ENCODE measurements around the gene RHOV.

RHOV gene

GRCh38 chr15:40836020-40836419 lies 38.0 kb downstream of the RHOV start:
- Histone ChIP-seq H3K9ac (ENCODE audit: low read depth, low read length) (no peak overlapping the region), H3K4me1 (ENCODE audit: insufficient read depth, low read length) (no peaks in the 10 kb centered on the region), H3K36me3 (ENCODE audit: insufficient read depth, low read depth, low read length) (no peaks in the 10 kb centered on the region), H3K27me3 (ENCODE audit: insufficient read depth, low read length) (no peaks in the 10 kb centered on the region), H3K4me3 (ENCODE audit: low read length) (no peak overlapping the region), H3K9me3 (ENCODE audit: insufficient read depth, low read depth, low read length) (no peaks in the 10 kb centered on the region), H3K27ac (ENCODE audit: low read length) (no peak overlapping the region)

GRCh38 chr15:40832903-40833302 lies 41.1 kb downstream of the RHOV start:
- Histone ChIP-seq H3K27ac (ENCODE audit: low read length) (no peak overlapping the region), H3K9ac (ENCODE audit: low read depth, low read length) (no peak overlapping the region), H3K4me3 (ENCODE audit: low read length) (no peak overlapping the region), H3K36me3 (ENCODE audit: insufficient read depth, low read depth, low read length) (no peaks in the 10 kb centered on the region), H3K27me3 (ENCODE audit: insufficient read depth, low read length) (no peaks in the 10 kb centered on the region), H3K4me1 (ENCODE audit: insufficient read depth, low read length) (no peaks in the 10 kb centered on the region), H3K9me3 (ENCODE audit: insufficient read depth, low read depth, low read length) (no peaks in the 10 kb centered on the region)

- no peaks in the 10 kb centered on the region for H3K27me3 ChIP-seq (ENCODE audit: insufficient read depth, low read length)
- no peaks in the 10 kb centered on the region for H3K4me1 ChIP-seq (ENCODE audit: insufficient read depth, low read length)
Observed at GRCh38 chr15:40831861-40832260, 42.2 kb downstream of the RHOV start.

GRCh38 chr15:40830884-40831283 lies 43.1 kb downstream of the RHOV start:
- no peak overlapping the region for H3K4me3 ChIP-seq (ENCODE audit: low read length)
- no peak overlapping the region for H3K9ac ChIP-seq (ENCODE audit: low read depth, low read length)
- no peak overlapping the region for H3K27ac ChIP-seq (ENCODE audit: low read length)
- H3K4me1 ChIP-seq (ENCODE audit: insufficient read depth, low read length): no peaks in the 10 kb centered on the region
- no peaks in the 10 kb centered on the region for H3K27me3 ChIP-seq (ENCODE audit: insufficient read depth, low read length)
- H3K9me3 ChIP-seq (ENCODE audit: insufficient read depth, low read depth, low read length): no peaks in the 10 kb centered on the region
- no peaks in the 10 kb centered on the region for H3K36me3 ChIP-seq (ENCODE audit: insufficient read depth, low read depth, low read length)

More at GRCh38 chr15:40831861-40832260, 42.2 kb downstream of the RHOV start:
- Histone ChIP-seq H3K27ac (ENCODE audit: low read length) (no peak overlapping the region), H3K9me3 (ENCODE audit: insufficient read depth, low read depth, low read length) (no peaks in the 10 kb centered on the region), H3K4me3 (ENCODE audit: low read length) (no peak overlapping the region), H3K9ac (ENCODE audit: low read depth, low read length) (no peak overlapping the region), H3K36me3 (ENCODE audit: insufficient read depth, low read depth, low read length) (no peaks in the 10 kb centered on the region)

- Histone ChIP-seq H3K9ac (ENCODE audit: low read depth, low read length) (no peak overlapping the region), H3K36me3 (ENCODE audit: insufficient read depth, low read depth, low read length) (no peaks in the 10 kb centered on the region), H3K27ac (ENCODE audit: low read length) (no peak overlapping the region)
Observed at GRCh38 chr15:40829115-40829514, 44.9 kb downstream of the RHOV start.

GRCh38 chr15:40828447-40829036 lies 45.5 kb downstream of the RHOV start, which contains the start of gene PPP1R14D:
PPP1R14D (minus strand) TSS chr15:40828708; CDS start chr15:40828641, 67 bp downstream.
- no peaks in the 10 kb centered on the region for H3K36me3 ChIP-seq (ENCODE audit: insufficient read depth, low read depth, low read length)
- no peaks in the 10 kb centered on the region for H3K4me1 ChIP-seq (ENCODE audit: insufficient read depth, low read length)
- H3K9me3 ChIP-seq (ENCODE audit: insufficient read depth, low read depth, low read length): no peaks in the 10 kb centered on the region
- no peak within 1 kb of the TSS for H3K4me3 ChIP-seq (ENCODE audit: low read length)
- H3K27me3 ChIP-seq (ENCODE audit: insufficient read depth, low read length): no peaks in the 10 kb centered on the region
- H3K27ac ChIP-seq (ENCODE audit: low read length): no peak within 1 kb of the TSS
- no peak within 1 kb of the TSS for H3K9ac ChIP-seq (ENCODE audit: low read depth, low read length)

More at GRCh38 chr15:40829115-40829514, 44.9 kb downstream of the RHOV start:
- no peaks in the 10 kb centered on the region for H3K9me3 ChIP-seq (ENCODE audit: insufficient read depth, low read depth, low read length)
- H3K4me1 ChIP-seq (ENCODE audit: insufficient read depth, low read length): no peaks in the 10 kb centered on the region
- no peaks in the 10 kb centered on the region for H3K27me3 ChIP-seq (ENCODE audit: insufficient read depth, low read length)
- H3K4me3 ChIP-seq (ENCODE audit: low read length): no peak overlapping the region

GRCh38 chr15:40826423-40827075 lies 47.5 kb downstream of the RHOV start:
- Histone ChIP-seq H3K4me3 (ENCODE audit: low read length) (no peak overlapping the region), H3K4me1 (ENCODE audit: insufficient read depth, low read length) (no peaks in the 10 kb centered on the region), H3K27ac (ENCODE audit: low read length) (no peak overlapping the region), H3K27me3 (ENCODE audit: insufficient read depth, low read length) (no peaks in the 10 kb centered on the region), H3K9me3 (ENCODE audit: insufficient read depth, low read depth, low read length) (no peaks in the 10 kb centered on the region), H3K36me3 (ENCODE audit: insufficient read depth, low read depth, low read length) (no peaks in the 10 kb centered on the region), H3K9ac (ENCODE audit: low read depth, low read length) (no peak overlapping the region)

GRCh38 chr15:40825661-40826422 lies 48.2 kb downstream of the RHOV start:
- no peaks in the 10 kb centered on the region for H3K27me3 ChIP-seq (ENCODE audit: insufficient read depth, low read length)
- H3K9ac ChIP-seq (ENCODE audit: low read depth, low read length): no peak overlapping the region
- no peaks in the 10 kb centered on the region for H3K9me3 ChIP-seq (ENCODE audit: insufficient read depth, low read depth, low read length)
- no peaks in the 10 kb centered on the region for H3K4me1 ChIP-seq (ENCODE audit: insufficient read depth, low read length)
- H3K36me3 ChIP-seq (ENCODE audit: insufficient read depth, low read depth, low read length): no peaks in the 10 kb centered on the region
- H3K4me3 ChIP-seq (ENCODE audit: low read length): no peak overlapping the region
- H3K27ac ChIP-seq (ENCODE audit: low read length): no peak overlapping the region

GRCh38 chr15:40823572-40824343 lies 50.3 kb downstream of the RHOV start:
- Histone ChIP-seq H3K27me3 (ENCODE audit: insufficient read depth, low read length) (no peaks in the 10 kb centered on the region), H3K27ac (ENCODE audit: low read length) (no peak overlapping the region), H3K9ac (ENCODE audit: low read depth, low read length) (no peak overlapping the region), H3K36me3 (ENCODE audit: insufficient read depth, low read depth, low read length) (no peaks in the 10 kb centered on the region), H3K4me1 (ENCODE audit: insufficient read depth, low read length) (no peaks in the 10 kb centered on the region), H3K9me3 (ENCODE audit: insufficient read depth, low read depth, low read length) (no peaks in the 10 kb centered on the region), H3K4me3 (ENCODE audit: low read length) (no peak overlapping the region)
